Spinal cord (tissue), 10 donors: ENCODE results near the gene ASIC2. TPM values are rescaled to one million over a fixed set of nuclear protein-coding genes. Genes with fewer than 3 reads are reported as not detected.

Source experiments
- DNase-seq, 6 donors: peaks; one replicate each; pipeline versions ENCODE4 v3.0.0 to v3.0.0-alpha.2; 2013 to 2015; ENCODE audit warnings: low spot score in 6 of 6, low read depth in 4 of 6
- H3K27ac ChIP-seq: one replicate; pipeline ENCODE4 v1.5.1; 2013; ENCODE audit warnings: low read depth, low read length, control low read depth
- H3K27me3 ChIP-seq: one replicate; pipeline ENCODE4 v1.6.1; 2013; ENCODE audit warnings: low read length; ENCODE audit not compliant: control insufficient read depth, insufficient read depth
- H3K36me3 ChIP-seq: one replicate; pipeline ENCODE4 v1.6.1; 2013; ENCODE audit warnings: low read length; ENCODE audit not compliant: control insufficient read depth, insufficient read depth
- H3K4me1 ChIP-seq: one replicate; pipeline ENCODE4 v1.6.1; 2013; ENCODE audit warnings: low read length; ENCODE audit not compliant: control insufficient read depth, insufficient read depth
- H3K4me3 ChIP-seq: one replicate; pipeline ENCODE4 v1.5.1; 2013; ENCODE audit warnings: low read depth, low read length, control low read depth
- H3K9me3 ChIP-seq: one replicate; pipeline ENCODE4 v1.6.1; 2013; ENCODE audit warnings: low read length; ENCODE audit not compliant: control insufficient read depth, insufficient read depth
- WGBS: methylation state at CpG from one replicate; pipeline ENCODE4 v1.1.5; 2013; ENCODE audit warnings: missing lambda C conversion rate; ENCODE audit not compliant: insufficient coverage; 5-methylcytosine and 5-hydroxymethylcytosine counted together
- polyA plus RNA-seq, 2 donors: library from polyadenylated mRNA; unstranded; fragments of 120-200 nt; gene quantifications; one replicate each; pipeline ENCODE4 v1.2.1, GENCODE V29; 2013; ENCODE audit not compliant: insufficient read length in 2 of 2
- total RNA-seq, 2 donors: library from RNA; depleted of rRNA in 1 of 2; stranded (reverse); fragments of 120-200 nt in 1 of 2; fragments of >200 nt in 1 of 2; gene quantifications; one replicate each; pipeline versions ENCODE4 v1.2.3 to v1.2.4, GENCODE V29; 2013 to 2014
- donor health status: healthy.

The ASIC2 gene
- total and polyA plus RNA-seq, 4 donors = 6.7 to 44.2 (median 31.7) TPM

- H3K36me3 ChIP-seq = no peaks in the 10 kb centered on the region
- H3K27me3 ChIP-seq = no peaks in the 10 kb centered on the region
- peak in 1 of 6 donors; percentile 32 for DNase-seq
- no peak overlapping the region for H3K27ac ChIP-seq
- no peaks in the 10 kb centered on the region for H3K4me1 ChIP-seq
- no peaks in the 10 kb centered on the region for H3K9me3 ChIP-seq
- no peak overlapping the region for H3K4me3 ChIP-seq
- WGBS = 82% methylated on average over 4 of the region's 4 CpGs
Measured at GRCh38 chr17:33056399-33057146, 236.5 kb downstream of the ASIC2 start.

DNA sequence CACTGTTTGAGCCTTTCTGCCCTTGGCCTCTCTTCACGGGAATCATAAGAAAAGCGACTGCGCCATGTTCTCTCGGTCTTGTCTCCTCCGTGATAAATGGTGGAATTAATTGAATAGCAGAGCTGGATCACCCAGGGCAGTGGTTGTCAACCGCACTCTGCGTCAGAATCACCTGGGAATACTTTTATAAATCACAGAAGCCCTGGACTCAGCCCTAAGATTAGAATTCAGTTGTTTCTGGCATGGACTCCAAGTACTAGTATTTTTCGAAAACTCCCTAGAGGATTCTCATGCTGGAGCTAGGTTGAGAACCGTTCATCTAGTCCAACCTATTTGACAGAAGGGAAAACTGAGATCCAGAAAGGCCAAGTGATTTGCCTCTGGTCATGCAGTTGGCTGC is 237.3 kb downstream of the ASIC2 start:
- no peaks in the 10 kb centered on the region for H3K36me3 ChIP-seq
- no peaks in the 10 kb centered on the region for H3K9me3 ChIP-seq
- H3K27me3 ChIP-seq = no peaks in the 10 kb centered on the region
- peak in 1 of 6 donors; percentile 43 for DNase-seq
- no peak overlapping the region for H3K27ac ChIP-seq
- WGBS = 95% methylated on average over 3 of the region's 9 CpGs
- H3K4me1 ChIP-seq = no peaks in the 10 kb centered on the region
- H3K4me3 ChIP-seq = no peak overlapping the region

DNA sequence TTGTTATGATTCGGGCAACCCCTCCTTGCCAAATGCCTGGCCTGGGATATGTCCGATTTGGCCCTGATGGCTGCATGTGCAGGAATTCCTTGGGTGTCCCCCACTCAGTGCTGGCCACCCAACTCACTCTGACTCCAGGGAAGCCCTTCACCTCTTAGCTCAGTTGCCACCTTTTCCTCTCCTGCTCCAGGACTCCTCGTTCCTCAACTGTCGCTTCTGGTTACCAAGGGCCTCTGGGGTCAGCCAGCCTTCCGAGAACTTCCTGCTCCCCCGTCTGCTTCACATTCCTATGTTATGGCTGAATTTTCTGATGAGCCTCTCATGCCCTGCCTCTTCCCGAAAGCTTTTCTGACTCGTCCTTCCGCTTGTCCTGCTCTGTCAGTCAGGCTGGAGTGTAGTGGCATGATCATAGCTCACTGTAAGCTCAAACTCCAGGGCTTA is 237.9 kb downstream of the ASIC2 start:
- no peaks in the 10 kb centered on the region for H3K27me3 ChIP-seq
- no peak overlapping the region for H3K27ac ChIP-seq
- H3K36me3 ChIP-seq = no peaks in the 10 kb centered on the region
- no peak overlapping the region for H3K4me3 ChIP-seq
- DNase-seq = no peak
- no peaks in the 10 kb centered on the region for H3K4me1 ChIP-seq
- 86% methylated on average over 8 of the region's 9 CpGs for WGBS
- H3K9me3 ChIP-seq = no peaks in the 10 kb centered on the region

DNA sequence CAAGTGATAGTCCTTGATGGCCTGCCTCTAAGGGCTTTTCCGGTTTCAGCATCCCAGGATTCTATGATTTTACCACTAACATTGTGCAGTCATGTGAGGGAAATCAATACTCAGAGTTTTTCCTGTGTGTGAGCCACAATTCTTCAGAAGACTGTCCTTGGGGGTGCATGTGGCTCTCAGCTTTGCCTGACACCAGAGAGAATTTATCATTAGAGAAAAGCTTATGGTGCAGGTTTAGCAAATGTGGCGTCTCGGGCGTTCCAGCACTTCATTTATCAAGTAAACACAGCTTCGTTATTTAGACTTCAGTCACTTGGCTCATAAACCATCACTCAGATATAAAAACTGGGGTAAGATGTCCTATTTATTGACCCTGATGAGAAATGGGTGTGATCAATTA is 238.7 kb downstream of the ASIC2 start:
- H3K4me1 ChIP-seq = no peaks in the 10 kb centered on the region
- peak in 1 of 6 donors; percentile 69 for DNase-seq
- H3K4me3 ChIP-seq = no peak overlapping the region
- no peaks in the 10 kb centered on the region for H3K36me3 ChIP-seq
- no peak overlapping the region for H3K27ac ChIP-seq
- H3K27me3 ChIP-seq = no peaks in the 10 kb centered on the region
- WGBS = no CpG with 5 or more reads among the region's 5 CpGs
- H3K9me3 ChIP-seq = no peaks in the 10 kb centered on the region

DNA sequence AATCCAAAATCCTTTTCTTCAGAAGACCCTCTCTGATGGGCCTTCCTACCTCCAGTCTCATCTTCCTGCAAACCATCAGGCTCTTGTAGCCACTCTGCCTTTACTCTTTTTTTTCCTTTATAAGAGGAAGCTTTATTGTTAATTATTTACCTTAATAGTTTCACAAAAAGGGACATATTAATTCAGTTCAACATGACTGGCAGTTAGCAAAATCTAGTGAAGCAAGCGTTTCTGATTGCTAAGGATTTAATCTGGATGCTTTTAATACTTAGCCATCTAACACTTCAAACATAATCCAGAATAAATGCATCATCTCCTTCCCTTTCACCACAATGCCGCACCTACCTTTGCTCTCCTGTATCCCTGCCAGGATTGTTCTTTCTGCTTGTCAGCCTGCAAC is 239.4 kb downstream of the ASIC2 start:
- H3K4me3 ChIP-seq = no peak overlapping the region

DNA sequence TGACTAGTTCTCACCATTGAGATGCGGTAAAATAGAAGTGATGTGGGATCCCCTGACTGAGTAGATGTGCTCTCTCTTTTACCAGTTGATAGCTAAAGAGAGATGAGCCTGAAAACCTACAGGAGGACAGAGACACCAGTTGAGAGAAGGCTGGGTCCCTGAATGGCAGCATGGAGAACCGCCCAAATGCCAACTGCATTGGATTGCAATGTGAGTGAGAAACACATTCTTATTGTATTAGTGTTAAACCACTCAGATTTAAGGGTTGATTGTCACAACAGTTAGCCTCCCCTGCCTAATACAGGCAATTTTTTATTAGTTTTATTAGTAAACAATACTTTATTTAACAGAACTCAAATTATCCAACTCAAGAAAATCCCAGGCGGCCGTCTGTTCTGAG is 240.2 kb downstream of the ASIC2 start:
- no peak for DNase-seq
- no peaks in the 10 kb centered on the region for H3K27me3 ChIP-seq
- H3K36me3 ChIP-seq = no peaks in the 10 kb centered on the region
- WGBS = 100% methylated on average over 1 of the region's 4 CpGs
- no peaks in the 10 kb centered on the region for H3K9me3 ChIP-seq
- H3K4me1 ChIP-seq = no peaks in the 10 kb centered on the region
- no peak overlapping the region for H3K27ac ChIP-seq
- no peak overlapping the region for H3K4me3 ChIP-seq

More for the DNA sequence above, 239.4 kb downstream of the ASIC2 start:
- Histone ChIP-seq H3K9me3 (no peaks in the 10 kb centered on the region), H3K36me3 (no peaks in the 10 kb centered on the region), H3K27me3 (no peaks in the 10 kb centered on the region), H3K4me1 (no peaks in the 10 kb centered on the region), H3K27ac (no peak overlapping the region)
- 71% methylated on average over 1 of the region's 2 CpGs for WGBS
- no peak for DNase-seq

GRCh38 chr17:33050611-33051140 is 242.4 kb downstream of the ASIC2 start:
- no peaks in the 10 kb centered on the region for H3K9me3 ChIP-seq
- no peaks in the 10 kb centered on the region for H3K27me3 ChIP-seq
- no CpG with 5 or more reads among the region's 1 CpG for WGBS
- no peak for DNase-seq
- H3K36me3 ChIP-seq = no peaks in the 10 kb centered on the region
- peaks cover 4% of the 10 kb centered on the region for H3K4me1 ChIP-seq
- no peak overlapping the region for H3K4me3 ChIP-seq
- no peak overlapping the region for H3K27ac ChIP-seq

DNA sequence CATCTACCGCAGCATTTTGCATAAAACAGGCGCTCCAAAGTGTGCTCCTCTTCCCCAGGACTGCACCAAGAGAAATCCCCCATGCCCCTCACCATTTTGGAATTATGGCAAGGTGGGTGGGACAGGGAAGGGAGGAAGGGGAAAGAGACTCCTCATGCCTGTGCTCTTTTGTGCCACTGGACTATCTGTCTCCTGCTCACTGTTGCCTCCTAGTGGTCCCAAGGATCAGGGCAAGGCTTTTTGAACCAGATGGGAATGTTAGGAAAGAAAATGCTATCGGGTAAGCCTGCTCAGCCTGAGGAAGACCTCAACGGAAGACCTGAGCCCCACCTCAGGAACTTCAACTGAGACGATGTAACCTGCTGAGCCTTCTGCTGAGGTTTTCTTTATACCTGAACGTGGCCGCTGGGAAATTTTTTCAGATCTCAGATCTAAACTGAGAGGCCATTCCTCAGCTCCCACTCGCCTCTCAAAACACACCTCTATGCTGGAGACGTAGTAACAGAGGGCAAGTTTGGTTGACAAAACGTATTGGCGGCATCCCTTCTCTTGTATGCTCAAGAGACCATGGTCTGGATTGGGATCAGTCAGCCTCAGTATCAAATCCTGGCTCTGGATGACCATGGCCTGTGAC is 243.2 kb downstream of the ASIC2 start:
- H3K4me3 ChIP-seq = no peak overlapping the region
- DNase-seq = peak in 1 of 6 donors; percentile 32
- no peaks in the 10 kb centered on the region for H3K27me3 ChIP-seq
- H3K27ac ChIP-seq = no peak overlapping the region
- no peaks in the 10 kb centered on the region for H3K9me3 ChIP-seq
- WGBS = 61% methylated on average over 9 of the region's 11 CpGs
- H3K36me3 ChIP-seq = no peaks in the 10 kb centered on the region
- H3K4me1 ChIP-seq = peaks cover 4% of the 10 kb centered on the region

DNA sequence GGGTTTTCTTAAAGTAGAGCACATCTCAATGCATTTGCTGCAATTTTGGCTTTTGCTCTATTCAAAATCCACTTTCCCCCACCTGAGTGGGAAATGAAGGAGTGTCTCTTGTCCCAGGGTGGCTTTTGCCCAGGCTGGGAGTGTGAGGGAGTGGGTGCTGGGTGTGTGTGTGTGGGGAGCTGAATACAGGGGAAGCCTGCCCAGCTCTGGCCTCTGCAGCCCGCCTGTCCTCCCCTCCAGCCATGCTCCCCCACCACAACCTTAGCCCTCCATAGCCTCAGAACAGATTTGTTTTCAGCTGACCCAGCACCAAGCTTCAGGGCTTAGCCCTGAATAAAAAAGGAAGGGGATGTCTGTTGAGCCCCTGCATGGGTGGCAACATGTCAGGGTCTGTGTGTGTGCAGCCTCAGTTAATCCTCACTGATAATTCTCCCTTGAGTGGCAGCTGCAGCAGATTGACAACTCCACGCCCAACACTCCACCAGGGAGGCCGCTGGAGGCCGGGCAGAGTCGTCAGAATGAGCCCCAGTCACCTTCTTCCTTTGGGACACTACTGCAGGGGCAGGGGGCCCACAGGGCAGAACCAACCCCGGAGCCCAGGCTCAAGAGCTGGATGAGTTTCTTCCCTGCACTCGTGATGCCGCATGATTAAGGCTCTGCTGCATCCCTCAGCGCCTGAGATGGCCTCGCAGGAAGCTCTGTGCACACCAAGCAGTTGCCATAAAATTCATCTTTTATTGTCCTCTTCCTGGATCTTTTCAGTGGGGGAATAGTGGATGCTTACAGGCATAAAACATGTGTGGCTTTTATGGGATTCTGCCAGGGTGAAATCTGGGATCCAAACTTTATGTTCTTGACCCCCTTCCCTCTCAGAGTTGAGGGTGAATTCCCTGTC is 246.5 kb downstream of the ASIC2 start:
- Histone ChIP-seq H3K9me3 (no peaks in the 10 kb centered on the region), H3K4me1 (peaks cover 4% of the 10 kb centered on the region), H3K27ac (no peak overlapping the region), H3K27me3 (no peaks in the 10 kb centered on the region), H3K4me3 (no peak overlapping the region), H3K36me3 (no peaks in the 10 kb centered on the region)
- WGBS = 51% methylated on average over 6 of the region's 10 CpGs
- no peak for DNase-seq
